ENCODE data around the gene C8A. TPM values are rescaled to one million over a fixed set of nuclear protein-coding genes. Genes with fewer than 3 reads are reported as not detected.

C8A gene
- total and polyA plus RNA-seq, 2 of the 8 experiments (the other 6 are each of a cell fraction or from before 2014, with no cell fraction given): not detected

DNA sequence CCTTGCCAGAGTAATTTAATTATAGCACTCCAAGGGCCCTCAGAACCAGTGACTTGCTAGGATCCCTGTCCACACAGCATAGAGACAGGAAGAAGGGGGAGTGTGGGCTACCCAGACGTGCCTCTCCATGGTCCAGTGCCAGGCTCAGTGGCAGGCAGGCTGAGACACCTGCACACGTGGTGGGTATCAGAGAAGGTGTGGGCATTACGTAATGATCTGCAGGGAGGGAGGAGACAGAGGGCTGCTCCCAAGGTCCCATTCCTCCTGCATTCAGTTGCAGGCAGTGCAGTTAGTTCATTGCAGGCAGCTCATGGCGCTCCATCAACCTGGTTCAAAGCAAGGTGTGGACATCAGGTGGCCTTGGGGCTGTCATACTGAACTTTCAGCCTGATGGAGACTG, 61.4 kb downstream of the C8A start:
- CTCF ChIA-PET (ENCODE audit: partially characterized antibody): interaction anchor here (1.6 to 2.0 kb wide), 2 partner anchors 26 to 53 kb away, joined by 4 to 5 read pairs; no protein-coding TSS in a partner anchor
- no peak for DNase-seq (ENCODE audit: low read depth in 1 of 2, low spot score in 2 of 2)
- H4K5ac ChIP-seq (ENCODE audit: insufficient read length, low read depth, low read length): no peak overlapping the region
- no peak overlapping the region for H4K8ac ChIP-seq (ENCODE audit: extremely low read depth, insufficient read depth, low read length)
- no peak overlapping the region for H3K27ac ChIP-seq (ENCODE audit: low read depth, low read length)
- no peaks in the 10 kb centered on the region; a peak in 1 of 7 replicates for H3K27me3 ChIP-seq (replicated peaks in 1 of 4; ENCODE audit: control insufficient read depth in 3 of 4, extremely low read depth in 1 of 4, insufficient read depth in 3 of 4, low read length in 3 of 4)
- no peak overlapping the region for H3K56ac ChIP-seq (replicated peaks; ENCODE audit: insufficient read length, low read depth, low read length)
- no peak for FAIRE-seq
- H2BK15ac ChIP-seq (ENCODE audit: low read length): no peak overlapping the region
- H3K18ac ChIP-seq (ENCODE audit: extremely low read depth, low read length): no peak overlapping the region
- no peaks in the 10 kb centered on the region for H3K36me3 ChIP-seq (ENCODE audit: control insufficient read depth in 2 of 4, insufficient read depth in 4 of 4, low read length in 3 of 4)
- no peaks in the 10 kb centered on the region for H3K79me2 ChIP-seq (ENCODE audit: control insufficient read depth in 1 of 2, insufficient read depth in 2 of 2, low read length in 2 of 2)
- H3K4me1 ChIP-seq (replicated peaks in 1 of 4; ENCODE audit: control insufficient read depth in 3 of 4, insufficient read depth in 4 of 4, low read length in 3 of 4): no peaks in the 10 kb centered on the region
- WGBS, 2 experiments (ENCODE audit: extremely low coverage in 1 of 2, insufficient coverage in 1 of 2, insufficient read length in 1 of 2, insufficient replicate concordance in 2 of 2, low coverage in 1 of 2, low lambda C conversion rate in 2 of 2, missing lambda C conversion rate in 1 of 2): 89% methylated on average over 4 of the region's 4 CpGs; no CpG with 5 or more reads in 1 of the 2 experiments
- no peak overlapping the region for H3K4me3 ChIP-seq (ENCODE audit: extremely low read depth in 1 of 4, insufficient read depth in 2 of 4, low read depth in 3 of 4, low read length in 4 of 4)
- no peaks in the 10 kb centered on the region for H3K9me3 ChIP-seq (ENCODE audit: insufficient read depth in 2 of 2, low read depth in 1 of 2, low read length in 1 of 2)
- H2AFZ ChIP-seq (ENCODE audit: low read length): no peak overlapping the region
- H2BK120ac ChIP-seq (replicated peaks; ENCODE audit: low read depth, low read length): no peak overlapping the region
- no peak overlapping the region for H2BK12ac ChIP-seq (ENCODE audit: low read depth, low read length)
- no peak overlapping the region for H3K4ac ChIP-seq (replicated peaks; ENCODE audit: insufficient read length, low read depth, low read length)
- no peaks in the 10 kb centered on the region for H3K23me2 ChIP-seq (ENCODE audit: low read depth, low read length)
- H3K4me2 ChIP-seq (ENCODE audit: insufficient read depth in 1 of 2, low read depth in 2 of 2, low read length in 2 of 2): no peak overlapping the region
- H4K20me1 ChIP-seq (replicated peaks in 1 of 2; ENCODE audit: control insufficient read depth in 1 of 2, insufficient read depth in 2 of 2, low read length in 2 of 2): no peaks in the 10 kb centered on the region
- POLR2A ChIA-PET (ENCODE audit: partially characterized antibody): interaction anchor here (0.9 kb wide), 1 partner anchor 9 kb away, joined by 3 read pairs; no protein-coding TSS in a partner anchor
- no peak overlapping the region for H4K91ac ChIP-seq (replicated peaks; ENCODE audit: insufficient read length, low read length)
- H3K9ac ChIP-seq (replicated peaks in 1 of 4; ENCODE audit: extremely low read depth in 1 of 4, low read depth in 3 of 4, low read length in 3 of 4): no peak overlapping the region
- H2BK20ac ChIP-seq (ENCODE audit: low read length): no peak overlapping the region
- no peaks in the 10 kb centered on the region for H3K79me1 ChIP-seq (ENCODE audit: low read depth, low read length)
- no peak overlapping the region for H3K14ac ChIP-seq (ENCODE audit: insufficient read length)
- no peak overlapping the region for H2BK5ac ChIP-seq (ENCODE audit: low read depth, low read length)
- H2AK5ac ChIP-seq (ENCODE audit: low read depth, low read length): no peak overlapping the region
- no peak overlapping the region for H3K23ac ChIP-seq (ENCODE audit: insufficient read length)
- no peak for TF ChIP-seq E2F6 (IDR thresholded peaks at IDR 0.05)

Data from H1 (cell line).